ENCODE data around the gene MED13L. TPM values are rescaled to one million over a fixed set of nuclear protein-coding genes. Genes with fewer than 3 reads are reported as not detected.

The MED13L gene
- total RNA-seq, 2 donors from 2014 or later, result 55.0 to 64.1 TPM

DNA sequence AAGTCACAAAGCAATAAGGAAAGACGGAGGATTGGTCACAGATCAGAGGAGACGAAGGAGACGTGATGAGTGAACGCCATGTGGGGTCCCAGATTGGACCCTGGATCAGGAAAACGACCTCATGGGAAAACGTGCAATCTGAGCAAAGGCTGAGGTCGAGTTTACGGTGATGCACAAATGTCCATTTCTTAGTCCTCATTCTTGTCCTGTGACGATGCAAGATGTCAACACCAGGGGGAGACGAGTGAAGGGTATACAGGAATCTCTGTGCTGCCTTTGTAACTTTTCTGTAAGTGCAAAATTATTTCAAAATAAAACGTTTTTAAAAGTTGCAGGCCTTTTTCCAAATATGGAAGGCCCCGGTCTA lies 329.8 kb downstream of the MED13L start:
- Histone ChIP-seq H3K9me3 (no peaks in the 10 kb centered on the region), H3K27ac (no peak overlapping the region), H3K27me3 (no peaks in the 10 kb centered on the region), H3K4me3 (no peak overlapping the region), H3K4me1 (no peaks in the 10 kb centered on the region), H3K36me3 (no peaks in the 10 kb centered on the region)
- TF ChIP-seq, protein P1, sequence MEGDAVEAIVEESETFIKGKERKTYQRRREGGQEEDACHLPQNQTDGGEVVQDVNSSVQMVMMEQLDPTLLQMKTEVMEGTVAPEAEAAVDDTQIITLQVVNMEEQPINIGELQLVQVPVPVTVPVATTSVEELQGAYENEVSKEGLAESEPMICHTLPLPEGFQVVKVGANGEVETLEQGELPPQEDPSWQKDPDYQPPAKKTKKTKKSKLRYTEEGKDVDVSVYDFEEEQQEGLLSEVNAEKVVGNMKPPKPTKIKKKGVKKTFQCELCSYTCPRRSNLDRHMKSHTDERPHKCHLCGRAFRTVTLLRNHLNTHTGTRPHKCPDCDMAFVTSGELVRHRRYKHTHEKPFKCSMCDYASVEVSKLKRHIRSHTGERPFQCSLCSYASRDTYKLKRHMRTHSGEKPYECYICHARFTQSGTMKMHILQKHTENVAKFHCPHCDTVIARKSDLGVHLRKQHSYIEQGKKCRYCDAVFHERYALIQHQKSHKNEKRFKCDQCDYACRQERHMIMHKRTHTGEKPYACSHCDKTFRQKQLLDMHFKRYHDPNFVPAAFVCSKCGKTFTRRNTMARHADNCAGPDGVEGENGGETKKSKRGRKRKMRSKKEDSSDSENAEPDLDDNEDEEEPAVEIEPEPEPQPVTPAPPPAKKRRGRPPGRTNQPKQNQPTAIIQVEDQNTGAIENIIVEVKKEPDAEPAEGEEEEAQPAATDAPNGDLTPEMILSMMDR (IDR thresholded peaks at IDR 0.05), result no peak
- no peak for DNase-seq (ENCODE audit: low spot score)

DNA sequence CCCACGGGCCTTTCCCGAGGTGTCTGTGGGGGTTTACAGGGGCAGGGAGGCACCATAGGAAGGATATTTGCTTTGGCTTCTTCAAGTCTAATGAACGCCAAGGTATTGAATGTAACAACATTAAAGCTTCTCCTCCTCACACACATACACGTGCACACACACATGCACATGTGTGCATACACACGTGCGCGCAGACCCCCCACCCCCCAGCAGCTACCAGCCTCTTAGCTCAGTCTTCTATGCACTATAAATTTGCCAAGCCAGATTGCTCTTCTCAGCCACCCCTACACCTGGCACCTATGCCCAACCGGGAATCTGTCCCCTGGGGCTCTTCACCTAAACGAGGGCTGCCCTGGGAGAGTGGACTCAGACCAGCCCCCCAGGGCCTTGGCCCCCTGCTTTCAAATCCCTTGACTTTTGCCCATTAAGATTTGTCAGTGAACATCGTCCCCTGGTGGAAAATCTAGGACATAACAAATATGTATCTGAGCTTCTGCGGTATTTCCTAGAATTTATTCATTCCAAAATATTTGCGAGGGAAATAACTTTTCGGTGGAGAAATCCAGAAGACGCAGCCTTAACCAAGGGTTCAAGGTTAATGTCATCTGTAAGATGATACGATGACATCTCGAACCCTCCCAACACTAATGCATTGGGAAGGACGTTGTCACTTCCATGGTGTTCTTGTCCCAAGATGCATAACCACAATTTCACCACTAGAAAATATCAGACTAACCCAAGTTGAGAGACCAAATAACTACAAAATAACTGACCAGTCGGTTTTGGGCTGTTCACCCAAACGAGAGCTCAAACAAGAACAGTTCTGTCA lies 330.4 kb downstream of the MED13L start:
- H3K27ac ChIP-seq, result no peak overlapping the region
- DNase-seq (ENCODE audit: low spot score), result no peak
- no peaks in the 10 kb centered on the region for H3K9me3 ChIP-seq
- no peak overlapping the region for H3K4me3 ChIP-seq
- TF ChIP-seq, protein P1 (IDR thresholded peaks at IDR 0.05), result peak in 1 of 2 donors; percentile 54
- no peaks in the 10 kb centered on the region for H3K36me3 ChIP-seq
- no peaks in the 10 kb centered on the region for H3K4me1 ChIP-seq
- no peaks in the 10 kb centered on the region for H3K27me3 ChIP-seq

DNA sequence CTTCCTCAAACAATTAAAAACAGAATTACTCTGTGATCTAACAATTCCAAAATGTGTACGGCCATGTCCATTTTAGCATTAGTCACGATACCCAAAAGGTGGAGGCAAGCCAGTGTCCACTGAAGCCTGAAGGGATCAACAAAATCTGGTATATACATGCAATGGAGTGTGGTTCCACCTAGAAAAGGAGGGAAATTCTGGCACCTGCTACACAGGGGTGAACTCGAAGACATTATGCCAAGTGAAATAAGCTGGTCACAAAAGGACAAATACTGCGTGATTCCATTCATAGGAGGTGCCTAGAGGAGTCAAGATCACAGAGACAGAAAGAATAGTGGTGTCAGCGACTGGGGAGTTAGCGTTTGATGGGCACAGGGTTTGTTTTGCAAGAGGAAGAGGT lies 331.4 kb downstream of the MED13L start:
- no peaks in the 10 kb centered on the region for H3K27me3 ChIP-seq
- no peaks in the 10 kb centered on the region for H3K36me3 ChIP-seq
- H3K27ac ChIP-seq, result no peak overlapping the region
- H3K4me3 ChIP-seq, result no peak overlapping the region
- no peaks in the 10 kb centered on the region for H3K4me1 ChIP-seq
- TF ChIP-seq, protein P1 (IDR thresholded peaks at IDR 0.05), result no peak
- H3K9me3 ChIP-seq, result no peaks in the 10 kb centered on the region
- DNase-seq (ENCODE audit: low spot score), result no peak

DNA sequence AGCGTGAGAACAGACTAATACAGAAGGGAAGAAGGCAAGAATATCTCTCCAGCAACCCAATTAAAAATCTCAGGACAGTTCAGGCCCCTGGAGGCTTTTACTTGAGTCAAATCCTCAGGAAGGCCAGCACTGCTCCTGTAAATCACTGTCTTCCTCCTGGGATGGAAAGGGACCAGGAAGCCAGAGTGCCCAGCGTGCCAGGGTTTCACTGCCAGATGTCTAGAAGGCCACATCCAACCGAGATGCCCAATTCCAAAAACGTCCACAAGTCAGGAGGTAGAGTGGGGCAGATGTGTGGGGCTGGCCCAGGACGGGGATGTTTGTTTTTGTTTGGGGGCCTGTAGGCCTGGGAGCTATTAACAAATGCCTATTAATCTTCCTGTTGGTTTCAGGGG lies 332.0 kb downstream of the MED13L start:
- no peaks in the 10 kb centered on the region for H3K27me3 ChIP-seq
- no peaks in the 10 kb centered on the region for H3K4me1 ChIP-seq
- DNase-seq (ENCODE audit: low spot score), result no peak
- no peak overlapping the region for H3K27ac ChIP-seq
- TF ChIP-seq, protein P1 (IDR thresholded peaks at IDR 0.05), result no peak
- no peaks in the 10 kb centered on the region for H3K36me3 ChIP-seq
- no peaks in the 10 kb centered on the region for H3K9me3 ChIP-seq
- H3K4me3 ChIP-seq, result no peak overlapping the region

DNA sequence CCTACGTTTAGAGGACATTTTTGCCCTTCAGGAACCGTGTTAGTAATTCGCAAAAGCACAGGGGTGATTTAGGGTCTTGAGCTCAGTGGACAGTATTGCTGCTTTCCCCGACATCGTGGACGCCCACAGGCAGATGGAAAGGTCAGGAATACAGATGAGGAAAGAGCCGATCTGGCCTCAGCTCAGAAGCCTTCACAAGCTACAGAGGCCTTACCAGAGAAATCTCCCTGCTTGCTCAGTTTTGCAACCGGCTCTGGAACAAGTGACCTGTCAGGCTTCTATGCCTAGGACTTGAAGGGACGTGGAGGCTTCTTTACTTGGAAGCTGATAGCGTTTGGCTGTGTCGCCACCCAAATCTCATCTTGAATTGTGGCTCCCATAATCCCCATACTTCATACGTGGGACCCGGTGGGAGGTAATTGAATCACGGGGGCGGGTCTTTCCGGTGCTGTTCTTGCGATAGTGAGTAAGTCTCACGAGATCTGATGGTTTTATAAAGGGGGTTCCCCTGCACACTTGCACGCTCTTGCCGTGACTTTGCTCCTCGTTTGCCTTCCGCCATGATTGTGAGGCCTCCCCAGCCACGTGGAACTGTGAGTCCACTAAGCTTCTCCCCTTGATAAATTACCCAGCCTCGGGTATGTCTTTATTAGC lies 332.5 kb downstream of the MED13L start:
- Histone ChIP-seq H3K27ac (no peak overlapping the region), H3K36me3 (no peaks in the 10 kb centered on the region), H3K4me3 (no peak overlapping the region), H3K4me1 (no peaks in the 10 kb centered on the region), H3K9me3 (no peaks in the 10 kb centered on the region), H3K27me3 (no peaks in the 10 kb centered on the region)
- TF ChIP-seq, protein P1 (IDR thresholded peaks at IDR 0.05), result no peak
- peak; percentile 61 for DNase-seq (ENCODE audit: low spot score)

All from right atrium auricular region (tissue), 2 donors.